ENCODE measurements around the gene ELAVL2.

- TF ChIP-seq, protein P1, sequence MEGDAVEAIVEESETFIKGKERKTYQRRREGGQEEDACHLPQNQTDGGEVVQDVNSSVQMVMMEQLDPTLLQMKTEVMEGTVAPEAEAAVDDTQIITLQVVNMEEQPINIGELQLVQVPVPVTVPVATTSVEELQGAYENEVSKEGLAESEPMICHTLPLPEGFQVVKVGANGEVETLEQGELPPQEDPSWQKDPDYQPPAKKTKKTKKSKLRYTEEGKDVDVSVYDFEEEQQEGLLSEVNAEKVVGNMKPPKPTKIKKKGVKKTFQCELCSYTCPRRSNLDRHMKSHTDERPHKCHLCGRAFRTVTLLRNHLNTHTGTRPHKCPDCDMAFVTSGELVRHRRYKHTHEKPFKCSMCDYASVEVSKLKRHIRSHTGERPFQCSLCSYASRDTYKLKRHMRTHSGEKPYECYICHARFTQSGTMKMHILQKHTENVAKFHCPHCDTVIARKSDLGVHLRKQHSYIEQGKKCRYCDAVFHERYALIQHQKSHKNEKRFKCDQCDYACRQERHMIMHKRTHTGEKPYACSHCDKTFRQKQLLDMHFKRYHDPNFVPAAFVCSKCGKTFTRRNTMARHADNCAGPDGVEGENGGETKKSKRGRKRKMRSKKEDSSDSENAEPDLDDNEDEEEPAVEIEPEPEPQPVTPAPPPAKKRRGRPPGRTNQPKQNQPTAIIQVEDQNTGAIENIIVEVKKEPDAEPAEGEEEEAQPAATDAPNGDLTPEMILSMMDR (conservative IDR thresholded peaks at IDR 0.05; ENCODE audit: low read depth, low read length) = no peak
- no peak for TF ChIP-seq EZH2 (IDR thresholded peaks at IDR 0.05; ENCODE audit: low read length, unreplicated experiment)
- no peak for TF ChIP-seq EZH2phosphoT487 (IDR thresholded peaks at IDR 0.05; ENCODE audit: borderline replicate concordance, low read length)
Observed at GRCh38 chr9:23686896-23687295, 139.1 kb downstream of the ELAVL2 start.

Measured in PC-3 (cell line).